Left lung (tissue), 10 donors: ENCODE data around the gene MSLN. TPM values are rescaled to one million over a fixed set of nuclear protein-coding genes. Genes with fewer than 3 reads are reported as not detected.

Experiments
- ATAC-seq: fragments of 200-7000 bp; cut with Tn5 transposase; one replicate; pipeline ENCODE4 v1.9.1; 2020; ENCODE audit warnings: moderate library complexity
- DNase-seq, 4 donors: peaks; one replicate each; pipeline ENCODE4 v3.0.0-alpha.2; 2013 to 2020
- H3K27ac ChIP-seq, 2 donors: fragments of 200-600 bp; sonication (generic) in 1 of 2; one replicate each; pipeline versions ENCODE4 v1.5.0 to v1.8.0; 2020 to 2021
- H3K27me3 ChIP-seq, 2 donors: fragments of 200-600 bp; sonication (generic) in 1 of 2; one replicate each; pipeline versions ENCODE4 v1.5.0 to v1.8.0; 2020 to 2021
- H3K36me3 ChIP-seq, 2 donors: fragments of 200-600 bp; sonication (generic) in 1 of 2; one replicate each; pipeline versions ENCODE4 v1.5.0 to v1.8.0; 2020 to 2021
- H3K4me1 ChIP-seq, 2 donors: fragments of 200-600 bp; one replicate each; pipeline ENCODE4 v1.8.0; 2021
- H3K4me3 ChIP-seq, 2 donors: fragments of 200-600 bp; sonication (generic) in 1 of 2; one replicate each; pipeline versions ENCODE4 v1.5.0 to v1.8.0; 2020 to 2021; ENCODE audit warnings: mild to moderate bottlenecking in 1 of 2
- H3K9me3 ChIP-seq, 2 donors: fragments of 200-600 bp; sonication (generic) in 1 of 2; one replicate each; pipeline versions ENCODE4 v1.5.0 to v1.8.0; 2020 to 2021
- CTCF ChIP-seq, 2 donors: fragments of 200-600 bp; sonication (generic) in 1 of 2; IDR thresholded peaks; one replicate each; pipeline versions ENCODE4 v1.5.0 to v1.8.0; 2021; ENCODE audit warnings: antibody characterized with exemption in 2 of 2
- intact Hi-C, 2 donors: fragments of 100-400 bp; cut with DNase I; formaldehyde crosslinking; loops; one replicate each; pipeline versions ENCODE4 v1.11.2 to v1.14.2; 2022
- polyA plus RNA-seq, 6 donors: library from polyadenylated mRNA; unstranded; fragments of 120-200 nt; gene quantifications; one replicate each; pipeline ENCODE4 v1.2.1, GENCODE V29; 2013; ENCODE audit not compliant: insufficient read length in 6 of 6
- total RNA-seq, 2 donors: library from RNA; stranded (reverse); fragmentation: NEBNext Ultra II Directional; extraction: Animal tissue kit (Norgen Biotek cat#: 25700); gene quantifications; one replicate each; pipeline ENCODE4 v1.2.1, GENCODE V29; 2021
- donor health status: DM: no; HTN: yes; CAD: no.
- donor health status: DM: no; HTN: no; CAD: no.

MSLN gene
- total and polyA plus RNA-seq, 8 donors: 14.5 to 464 (median 20.8) TPM

GRCh38 chr16:792221-792995 is 31.9 kb downstream of the MSLN start:
- TF ChIP-seq CTCF (IDR thresholded peaks at IDR 0.05): no peak
- H3K4me3 ChIP-seq: no peak overlapping the region
- intact Hi-C loops: no loop called here
- peaks cover 0 to 4% of the 10 kb centered on the region in 2 donors for H3K27me3 ChIP-seq
- H3K36me3 ChIP-seq: peaks cover 0 to 30% of the 10 kb centered on the region in 2 donors
- ATAC-seq: no peak
- no peaks in the 10 kb centered on the region for H3K9me3 ChIP-seq
- H3K27ac ChIP-seq: no peak overlapping the region
- peaks cover 7 to 16% of the 10 kb centered on the region in 2 donors for H3K4me1 ChIP-seq
- DNase-seq: no peak

- intact Hi-C loops: no loop called here
- H3K27ac ChIP-seq: no peak overlapping the region
- H3K4me3 ChIP-seq: no peak overlapping the region
- peaks cover 0 to 5% of the 10 kb centered on the region in 2 donors for H3K27me3 ChIP-seq
- peaks cover 0 to 30% of the 10 kb centered on the region in 2 donors for H3K36me3 ChIP-seq
- no peaks in the 10 kb centered on the region for H3K9me3 ChIP-seq
- peaks cover 4 to 10% of the 10 kb centered on the region in 2 donors for H3K4me1 ChIP-seq
- ATAC-seq: no peak
- DNase-seq: no peak
- no peak for TF ChIP-seq CTCF (IDR thresholded peaks at IDR 0.05)
These were observed 32.9 kb downstream of the MSLN start for GRCh38 chr16:793414-793813.

- intact Hi-C loops: no loop called here
- H3K4me3 ChIP-seq: no peak overlapping the region
- H3K27me3 ChIP-seq: peaks cover 0 to 13% of the 10 kb centered on the region in 2 donors
- no peak for TF ChIP-seq CTCF (IDR thresholded peaks at IDR 0.05)
- H3K27ac ChIP-seq: no peak overlapping the region
- no peak for DNase-seq
- peaks cover 0 to 3% of the 10 kb centered on the region in 2 donors for H3K4me1 ChIP-seq
- peaks cover 0 to 30% of the 10 kb centered on the region in 2 donors for H3K36me3 ChIP-seq
- no peak for ATAC-seq
- H3K9me3 ChIP-seq: no peaks in the 10 kb centered on the region
These were observed 33.7 kb downstream of the MSLN start for GRCh38 chr16:794091-794822.

- no peak for DNase-seq
- H3K36me3 ChIP-seq: peaks cover 0 to 30% of the 10 kb centered on the region in 2 donors
- no peak overlapping the region for H3K4me3 ChIP-seq
- H3K9me3 ChIP-seq: no peaks in the 10 kb centered on the region
- H3K27me3 ChIP-seq: peaks cover 2 to 20% of the 10 kb centered on the region in 2 donors
- H3K4me1 ChIP-seq: no peaks in the 10 kb centered on the region
- no peak overlapping the region for H3K27ac ChIP-seq
- no peak for TF ChIP-seq CTCF (IDR thresholded peaks at IDR 0.05)
- ATAC-seq: no peak
- intact Hi-C loops: no loop called here
These were observed 34.4 kb downstream of the MSLN start for GRCh38 chr16:794853-795466.
